ENCODE results near the gene RBM28.
"Not testable (repeated sequence)": the region's sequence is repeated elsewhere in the genome, so short reads cannot be mapped to it uniquely, and the experiment has no call there.

Gene RBM28

GRCh38 chr7:128349466-128349825 lies 5.7 kb upstream of the RBM28 start:
- no peak for DNase-seq

GRCh38 chr7:128347647-128348097 lies 4.0 kb upstream of the RBM28 start:
- peak in 31 of 56 donors; percentile 13 to 77 (median 37) for DNase-seq

- no peak for DNase-seq
Measured at GRCh38 chr7:128344431-128344774, 695 bp upstream of the RBM28 start.

- DNase-seq: no peak
Measured at GRCh38 chr7:128341733-128342132, 2.0 kb downstream of the RBM28 start.

- no peak for DNase-seq
Measured at GRCh38 chr7:128335730-128336129, 8.0 kb downstream of the RBM28 start.

- no peak for DNase-seq
Measured at GRCh38 chr7:128324368-128324680, 19.4 kb downstream of the RBM28 start.

- no peak for DNase-seq
Measured at GRCh38 chr7:128323459-128324367, 20.0 kb downstream of the RBM28 start.

- no peak for DNase-seq
Measured at GRCh38 chr7:128323040-128323439, 20.7 kb downstream of the RBM28 start.

- DNase-seq: peak in 1 of 56 donors; percentile 1
Measured at GRCh38 chr7:128322040-128322643, 21.6 kb downstream of the RBM28 start.

- no peak for DNase-seq
Measured at GRCh38 chr7:128321044-128321422, 22.7 kb downstream of the RBM28 start.

- DNase-seq: no peak
Measured at GRCh38 chr7:128318691-128319090, 25.0 kb downstream of the RBM28 start.

- DNase-seq: no peak
Measured at GRCh38 chr7:128311013-128311412, 32.7 kb downstream of the RBM28 start.

GRCh38 chr7:128310499-128310898 lies 33.2 kb downstream of the RBM28 start:
- DNase-seq: no peak

- no peak for DNase-seq
Measured at GRCh38 chr7:128309976-128310375, 33.7 kb downstream of the RBM28 start.

GRCh38 chr7:128309124-128309523 lies 34.6 kb downstream of the RBM28 start:
- no peak for DNase-seq

GRCh38 chr7:128307061-128307460 lies 36.6 kb downstream of the RBM28 start:
- DNase-seq: no peak

GRCh38 chr7:128304212-128304611 lies 39.5 kb downstream of the RBM28 start:
- peak in 9 of 56 donors; percentile 3 to 56 (median 13) for DNase-seq

- no peak for DNase-seq
Measured at GRCh38 chr7:128303643-128304042, 40.1 kb downstream of the RBM28 start.

- DNase-seq: no peak
Measured at GRCh38 chr7:128303133-128303532, 40.6 kb downstream of the RBM28 start.

- no peak for DNase-seq
Measured at GRCh38 chr7:128302139-128302538, 41.6 kb downstream of the RBM28 start.

GRCh38 chr7:128299109-128299607 lies 44.5 kb downstream of the RBM28 start:
- DNase-seq: no peak

GRCh38 chr7:128298004-128298403 lies 45.7 kb downstream of the RBM28 start:
- DNase-seq: not testable (repeated sequence)

GRCh38 chr7:128287556-128287955 lies 56.2 kb downstream of the RBM28 start:
- no peak for DNase-seq

Measured in nucleus accumbens (tissue), 56 donors.